Astrocyte (in vitro differentiated cells and primary cell): ENCODE results near the gene NLGN1. TPM values are rescaled to one million over a fixed set of nuclear protein-coding genes. Genes with fewer than 3 reads are reported as not detected.

Experiments used
- DNase-seq: peaks from one replicate; pipeline ENCODE4 v3.0.0-alpha.2; 2010; ENCODE audit warnings: low read depth
- FAIRE-seq: peaks from 2 replicates; lab custom pipeline; 2011; peaks lifted over from hg19 to GRCh38; lab: Jason Lieb, UNC
- H2AFZ ChIP-seq: 2 replicates; pipeline ENCODE4 v1.6.0; 2012; ENCODE audit warnings: low read depth, low read length, inconsistent platforms
- H3K27ac ChIP-seq: 2 replicates; pipeline ENCODE4 v1.5.1; 2011; ENCODE audit warnings: low read depth, low read length, inconsistent platforms
- H3K27me3 ChIP-seq: 2 replicates; pipeline ENCODE4 v1.6.0; 2011; ENCODE audit warnings: low read length, inconsistent platforms; ENCODE audit not compliant: insufficient read depth
- H3K36me3 ChIP-seq: 2 replicates; pipeline ENCODE4 v1.5.1; 2011; ENCODE audit warnings: low read length, inconsistent platforms; ENCODE audit not compliant: insufficient read depth
- H3K4me1 ChIP-seq: 2 replicates; pipeline ENCODE4 v1.5.1; 2011; ENCODE audit warnings: low read length, inconsistent platforms; ENCODE audit not compliant: insufficient read depth
- H3K4me2 ChIP-seq: 2 replicates; pipeline ENCODE4 v1.6.0; 2012; ENCODE audit warnings: low read length, inconsistent platforms
- H3K4me3 ChIP-seq: 2 replicates; pipeline ENCODE4 v1.5.1; 2011; ENCODE audit warnings: low read depth, mild to moderate bottlenecking, low read length, inconsistent platforms; ENCODE audit not compliant: insufficient read depth
- H3K79me2 ChIP-seq: 2 replicates; pipeline ENCODE4 v1.6.0; 2012; ENCODE audit warnings: mild to moderate bottlenecking, low read length, inconsistent platforms; ENCODE audit not compliant: insufficient read depth
- H3K9ac ChIP-seq: 2 replicates; pipeline ENCODE4 v1.6.0; 2012; ENCODE audit warnings: mild to moderate bottlenecking, low read length, inconsistent platforms
- H3K9me3 ChIP-seq: 2 replicates; pipeline ENCODE4 v1.5.1; 2012; ENCODE audit warnings: low read depth, mild to moderate bottlenecking, low read length, inconsistent platforms; ENCODE audit not compliant: insufficient read depth
- H4K20me1 ChIP-seq: 2 replicates; pipeline ENCODE4 v1.6.0; 2012; ENCODE audit warnings: low read length, inconsistent platforms; ENCODE audit not compliant: insufficient read depth
- H3K27ac Mint-ChIP-seq: one replicate; pipeline ENCODE4 v1.8.0; 2021; ENCODE audit warnings: mild to moderate bottlenecking, mixed read lengths; ENCODE audit not compliant: unreplicated experiment
- H3K27me3 Mint-ChIP-seq: one replicate; pipeline ENCODE4 v1.8.0; 2021; ENCODE audit warnings: low read depth, mixed read lengths; ENCODE audit not compliant: unreplicated experiment
- H3K36me3 Mint-ChIP-seq: one replicate; pipeline ENCODE4 v1.8.0; 2021; ENCODE audit warnings: low read depth, mixed read lengths; ENCODE audit not compliant: unreplicated experiment
- H3K4me1 Mint-ChIP-seq: one replicate; pipeline ENCODE4 v1.8.0; 2021; ENCODE audit warnings: low read depth, mixed read lengths; ENCODE audit not compliant: unreplicated experiment
- H3K4me3 Mint-ChIP-seq: one replicate; pipeline ENCODE4 v1.8.0; 2021; ENCODE audit warnings: mild to moderate bottlenecking, moderate library complexity, mixed read lengths; ENCODE audit not compliant: unreplicated experiment
- H3K9me3 Mint-ChIP-seq: one replicate; pipeline ENCODE4 v1.8.0; 2021; ENCODE audit warnings: mild to moderate bottlenecking, mixed read lengths; ENCODE audit not compliant: unreplicated experiment
- EZH2 ChIP-seq: IDR thresholded peaks from 2 replicates; pipeline ENCODE4 v1.6.1; 2012; ENCODE audit warnings: mild to moderate bottlenecking, low read length, inconsistent platforms; ENCODE audit not compliant: insufficient read depth
- total RNA-seq: library from RNA; stranded (reverse); gene quantifications from 2 replicates; pipeline ENCODE4 v1.2.1, GENCODE V29; 2021
- TF ChIP-seq, protein P1 (sequence below): IDR thresholded peaks from 2 replicates; pipeline ENCODE4 v1.5.1; 2011; ENCODE audit warnings: low read depth, mild to moderate bottlenecking, inconsistent platforms, low read length, moderate library complexity; ENCODE audit not compliant: insufficient read depth

The NLGN1 gene
- total RNA-seq, 1 donor from 2014 or later: 1.2 TPM

DNA sequence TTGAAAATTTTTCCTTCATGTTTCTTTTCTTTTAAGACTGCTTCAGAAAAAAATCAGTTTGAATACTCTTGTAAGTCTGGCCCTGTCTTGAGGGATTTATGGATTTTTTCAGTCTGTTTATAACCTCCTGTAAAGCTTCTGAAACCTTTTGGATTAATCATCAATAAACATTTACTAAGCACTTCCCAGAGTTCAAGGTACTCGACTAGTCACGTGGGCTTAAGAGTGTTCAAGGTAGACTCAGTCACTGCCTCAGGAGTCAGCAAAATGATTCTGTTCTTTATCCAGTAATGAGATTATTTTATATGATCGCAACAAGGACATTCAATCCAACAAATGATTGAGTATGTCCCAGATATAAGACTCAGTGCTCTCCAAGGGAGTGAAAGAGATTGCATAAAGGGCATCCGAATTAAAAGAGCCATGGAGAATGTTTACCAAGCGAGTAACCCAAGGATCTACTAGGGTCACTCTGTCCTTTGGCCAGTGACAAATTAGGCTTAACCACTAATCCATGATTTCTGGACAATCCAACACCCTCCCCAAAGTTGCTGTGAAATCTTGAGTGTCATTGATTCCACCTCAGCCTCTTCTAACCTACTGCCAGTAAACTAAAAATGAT is 735.0 kb downstream of the NLGN1 start:
- Histone ChIP-seq H3K4me3 (no peak overlapping the region), H4K20me1 (no peaks in the 10 kb centered on the region), H3K27ac (no peak overlapping the region), H3K9me3 (no peaks in the 10 kb centered on the region), H3K27me3 (no peaks in the 10 kb centered on the region), H3K36me3 (no peaks in the 10 kb centered on the region), H3K4me2 (no peak overlapping the region), H3K9ac (no peak overlapping the region), H2AFZ (no peak overlapping the region), H3K79me2 (no peaks in the 10 kb centered on the region), H3K4me1 (no peaks in the 10 kb centered on the region)
- FAIRE-seq (no peak), DNase-seq (no peak)
- Mint-ChIP-seq H3K9me3 (no peaks in the 10 kb centered on the region), H3K27me3 (no peaks in the 10 kb centered on the region), H3K4me3 (no peak overlapping the region), H3K36me3 (no peaks in the 10 kb centered on the region), H3K4me1 (peaks cover 3% of the 10 kb centered on the region), H3K27ac (no peak overlapping the region)
- TF ChIP-seq, protein P1, sequence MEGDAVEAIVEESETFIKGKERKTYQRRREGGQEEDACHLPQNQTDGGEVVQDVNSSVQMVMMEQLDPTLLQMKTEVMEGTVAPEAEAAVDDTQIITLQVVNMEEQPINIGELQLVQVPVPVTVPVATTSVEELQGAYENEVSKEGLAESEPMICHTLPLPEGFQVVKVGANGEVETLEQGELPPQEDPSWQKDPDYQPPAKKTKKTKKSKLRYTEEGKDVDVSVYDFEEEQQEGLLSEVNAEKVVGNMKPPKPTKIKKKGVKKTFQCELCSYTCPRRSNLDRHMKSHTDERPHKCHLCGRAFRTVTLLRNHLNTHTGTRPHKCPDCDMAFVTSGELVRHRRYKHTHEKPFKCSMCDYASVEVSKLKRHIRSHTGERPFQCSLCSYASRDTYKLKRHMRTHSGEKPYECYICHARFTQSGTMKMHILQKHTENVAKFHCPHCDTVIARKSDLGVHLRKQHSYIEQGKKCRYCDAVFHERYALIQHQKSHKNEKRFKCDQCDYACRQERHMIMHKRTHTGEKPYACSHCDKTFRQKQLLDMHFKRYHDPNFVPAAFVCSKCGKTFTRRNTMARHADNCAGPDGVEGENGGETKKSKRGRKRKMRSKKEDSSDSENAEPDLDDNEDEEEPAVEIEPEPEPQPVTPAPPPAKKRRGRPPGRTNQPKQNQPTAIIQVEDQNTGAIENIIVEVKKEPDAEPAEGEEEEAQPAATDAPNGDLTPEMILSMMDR: no peak
- TF ChIP-seq EZH2: no peak

DNA sequence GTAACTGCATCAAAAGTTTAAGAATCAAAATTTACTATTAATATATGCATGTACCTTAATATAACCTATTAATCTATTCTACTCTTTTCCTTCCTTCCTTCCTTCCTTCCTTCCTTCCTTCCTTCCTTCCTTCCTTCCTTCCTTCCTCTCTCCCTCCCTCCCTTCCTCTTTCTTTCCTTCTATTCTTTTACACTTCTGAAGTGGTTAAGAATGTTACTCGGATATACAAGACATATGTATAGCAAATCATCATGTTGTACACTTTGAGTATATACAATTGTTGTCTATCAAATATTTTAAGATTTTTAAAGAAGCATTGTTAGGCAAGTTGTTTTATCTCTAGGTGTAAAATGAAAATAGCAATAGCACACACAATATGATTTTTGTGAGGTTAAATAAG is 748.5 kb downstream of the NLGN1 start:
- Histone ChIP-seq H3K79me2 (no peaks in the 10 kb centered on the region), H3K4me2 (no peak overlapping the region), H4K20me1 (no peaks in the 10 kb centered on the region), H3K9ac (no peak overlapping the region), H3K27ac (no peak overlapping the region), H2AFZ (no peak overlapping the region), H3K9me3 (no peaks in the 10 kb centered on the region), H3K4me1 (no peaks in the 10 kb centered on the region), H3K27me3 (no peaks in the 10 kb centered on the region), H3K4me3 (no peak overlapping the region), H3K36me3 (no peaks in the 10 kb centered on the region)
- Mint-ChIP-seq H3K4me3 (no peak overlapping the region), H3K4me1 (peaks cover 2% of the 10 kb centered on the region), H3K27me3 (no peaks in the 10 kb centered on the region), H3K9me3 (peaks cover 2% of the 10 kb centered on the region), H3K36me3 (no peaks in the 10 kb centered on the region), H3K27ac (no peak overlapping the region)
- DNase-seq (no peak), FAIRE-seq (no peak)
- TF ChIP-seq, protein P1: no peak
- TF ChIP-seq EZH2: no peak

DNA sequence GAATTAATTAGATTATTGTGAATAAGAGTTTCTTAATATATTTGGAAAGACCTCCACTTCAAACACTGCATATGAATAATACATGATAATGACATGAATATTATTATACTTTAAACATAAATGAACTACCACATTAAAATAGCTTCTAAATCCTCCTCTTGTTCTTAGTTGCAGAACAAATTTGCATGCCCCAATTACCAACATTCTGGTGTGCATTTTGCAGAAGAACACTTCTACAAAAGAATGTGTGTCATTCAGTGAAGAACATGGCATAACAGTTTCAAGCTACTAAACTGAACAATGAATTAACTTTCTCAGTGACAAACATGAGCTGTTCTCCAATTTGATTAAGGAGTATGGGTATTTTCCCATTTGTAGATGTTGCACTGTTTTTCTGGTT is 750.3 kb downstream of the NLGN1 start:
- H3K36me3 Mint-ChIP-seq: no peaks in the 10 kb centered on the region
- no peaks in the 10 kb centered on the region for H3K27me3 Mint-ChIP-seq
- Histone ChIP-seq H3K9me3 (no peaks in the 10 kb centered on the region), H3K4me3 (no peak overlapping the region), H3K4me2 (no peak overlapping the region), H3K27ac (no peak overlapping the region), H3K79me2 (no peaks in the 10 kb centered on the region), H4K20me1 (no peaks in the 10 kb centered on the region), H3K36me3 (no peaks in the 10 kb centered on the region), H2AFZ (no peak overlapping the region), H3K4me1 (no peaks in the 10 kb centered on the region), H3K27me3 (no peaks in the 10 kb centered on the region), H3K9ac (no peak overlapping the region)
- peaks cover 2% of the 10 kb centered on the region for H3K4me1 Mint-ChIP-seq
- H3K27ac Mint-ChIP-seq: no peak overlapping the region
- TF ChIP-seq, protein P1: no peak
- no peak for TF ChIP-seq EZH2
- peaks cover 2% of the 10 kb centered on the region for H3K9me3 Mint-ChIP-seq
- H3K4me3 Mint-ChIP-seq: no peak overlapping the region
- no peak for FAIRE-seq
- DNase-seq: no peak
